GM12864 (cell line): Measurements from ENCODE around the gene S100A13.
"Not testable (repeated sequence)": the region's sequence is repeated elsewhere in the genome, so short reads cannot be mapped to it uniquely, and the experiment has no call there.

ENCODE experiments used
- DNase-seq: peaks from one replicate; pipeline ENCODE4 v3.0.0-alpha.2; 2011; ENCODE audit warnings: low read depth
- H3K4me3 ChIP-seq: 2 replicates; pipeline ENCODE4 v1.5.1; 2011; ENCODE audit warnings: mild to moderate bottlenecking, low read depth, low read length, control low read depth
- CTCF ChIP-seq: IDR thresholded peaks from 2 replicates; pipeline ENCODE4 v1.5.1; 2011; ENCODE audit warnings: low read depth, mild to moderate bottlenecking, moderate library complexity, low read length, control low read depth, inconsistent platforms; ENCODE audit errors: missing control alignments

The S100A13 gene

GRCh38 chr1:153648000-153648643, 20.8 kb upstream of the S100A13 start:
- no peak for DNase-seq
- H3K4me3 ChIP-seq: no peak overlapping the region
- no peak for TF ChIP-seq CTCF

- DNase-seq: no peak
- no peak for TF ChIP-seq CTCF
- no peak overlapping the region for H3K4me3 ChIP-seq
These were observed 20.0 kb upstream of the S100A13 start for GRCh38 chr1:153647346-153647714.

- DNase-seq: no peak
These were observed 19.5 kb upstream of the S100A13 start for GRCh38 chr1:153646672-153647345.

GRCh38 chr1:153643816-153644215, 16.5 kb upstream of the S100A13 start:
- H3K4me3 ChIP-seq: no peak overlapping the region
- no peak for DNase-seq
- TF ChIP-seq CTCF: no peak

More at GRCh38 chr1:153646672-153647345, 19.5 kb upstream of the S100A13 start:
- H3K4me3 ChIP-seq: no peak overlapping the region
- no peak for TF ChIP-seq CTCF

GRCh38 chr1:153643100-153643499, 15.8 kb upstream of the S100A13 start:
- TF ChIP-seq CTCF: no peak
- DNase-seq: no peak
- no peak overlapping the region for H3K4me3 ChIP-seq

DNA sequence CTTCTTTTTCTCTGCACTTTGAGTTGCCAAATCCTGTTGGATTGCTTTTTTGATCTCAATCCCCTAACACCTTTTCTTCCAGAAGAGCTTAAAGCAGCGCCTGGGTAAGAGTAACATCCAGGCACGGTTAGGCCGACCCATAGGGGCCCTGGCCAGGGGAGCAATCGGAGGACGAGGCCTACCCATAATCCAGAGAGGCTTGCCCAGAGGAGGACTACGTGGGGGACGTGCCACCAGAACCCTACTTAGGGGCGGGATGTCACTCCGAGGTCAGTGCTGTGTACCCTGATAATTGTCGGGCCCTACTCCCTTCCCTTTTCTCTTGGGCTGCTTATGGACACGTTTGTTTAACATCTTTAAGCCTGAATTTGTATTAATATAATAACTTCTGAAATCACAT, 14.9 kb upstream of the S100A13 start:
- no peak for TF ChIP-seq CTCF

DNA sequence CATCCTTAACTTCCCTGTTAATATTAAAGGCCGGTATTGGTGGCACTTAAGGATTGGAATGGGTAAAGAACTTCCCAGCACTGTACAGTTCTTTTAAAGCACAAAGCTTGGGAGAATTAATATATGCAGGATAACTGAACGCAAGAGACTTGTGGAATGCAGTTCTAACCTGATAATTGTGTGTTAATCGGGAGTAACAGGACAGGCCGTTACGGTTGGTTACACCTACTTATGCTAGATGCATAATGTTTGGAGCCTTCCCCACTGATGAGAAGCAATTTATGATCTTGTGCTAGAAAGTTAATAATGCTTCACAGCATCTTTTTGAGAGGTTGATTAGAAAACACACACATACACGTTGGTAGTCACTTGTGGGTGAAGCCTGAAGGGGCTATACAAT, 13.6 kb upstream of the S100A13 start:
- no peak overlapping the region for H3K4me3 ChIP-seq
- no peak for TF ChIP-seq CTCF
- DNase-seq: no peak

More for the DNA sequence above, 14.9 kb upstream of the S100A13 start:
- no peak for DNase-seq
- no peak overlapping the region for H3K4me3 ChIP-seq

- not testable (repeated sequence) for H3K4me3 ChIP-seq, DNase-seq
These were observed 12.9 kb upstream of the S100A13 start for GRCh38 chr1:153640213-153640612.
